Stimulated activated naive CD8-positive, alpha-beta T cell treated with anti-CD3 and anti-CD28 coated beads, Interleukin-15, Interleukin-2, amounts not matched to agents 100 ng/mL and 50 ng/mL, for 24 hours (primary cell): ENCODE measurements around the gene SUGCT.
"Not testable (repeated sequence)": the region's sequence is repeated elsewhere in the genome, so short reads cannot be mapped to it uniquely, and the experiment has no call there.

ENCODE experiments used
- H3K27ac Mint-ChIP-seq: one replicate; pipeline ENCODE4 v1.8.0; 2021; ENCODE audit warnings: mild to moderate bottlenecking, mixed read lengths
- H3K27me3 Mint-ChIP-seq: one replicate; pipeline ENCODE4 v1.8.0; 2021; ENCODE audit warnings: mixed read lengths
- H3K36me3 Mint-ChIP-seq: one replicate; pipeline ENCODE4 v1.8.0; 2021; ENCODE audit warnings: low read depth, mixed read lengths
- H3K4me1 Mint-ChIP-seq: one replicate; pipeline ENCODE4 v1.8.0; 2021; ENCODE audit warnings: low read depth, mixed read lengths
- H3K4me3 Mint-ChIP-seq: one replicate; pipeline ENCODE4 v1.8.0; 2021; ENCODE audit warnings: mild to moderate bottlenecking, mixed read lengths
- H3K9me3 Mint-ChIP-seq: one replicate; pipeline ENCODE4 v1.8.0; 2021; ENCODE audit warnings: mixed read lengths

Gene SUGCT

GRCh38 chr7:40649247-40649646 is 514.4 kb downstream of the SUGCT start:
- H3K4me3 Mint-ChIP-seq: no peak overlapping the region
- no peak overlapping the region for H3K27ac Mint-ChIP-seq
- H3K9me3 Mint-ChIP-seq: peaks cover 5% of the 10 kb centered on the region

GRCh38 chr7:40650903-40651302 is 516.1 kb downstream of the SUGCT start:
- H3K4me1 Mint-ChIP-seq, H3K36me3 Mint-ChIP-seq, H3K9me3 Mint-ChIP-seq, H3K27ac Mint-ChIP-seq, H3K4me3 Mint-ChIP-seq, H3K27me3 Mint-ChIP-seq: not testable (repeated sequence)

More at GRCh38 chr7:40649247-40649646, 514.4 kb downstream of the SUGCT start:
- no peaks in the 10 kb centered on the region for H3K36me3 Mint-ChIP-seq
- H3K4me1 Mint-ChIP-seq: peaks cover 7% of the 10 kb centered on the region
- H3K27me3 Mint-ChIP-seq: no peaks in the 10 kb centered on the region

GRCh38 chr7:40654171-40654570 is 519.4 kb downstream of the SUGCT start:
- H3K4me1 Mint-ChIP-seq: no peaks in the 10 kb centered on the region
- H3K27me3 Mint-ChIP-seq: no peaks in the 10 kb centered on the region
- no peak overlapping the region for H3K27ac Mint-ChIP-seq
- peaks cover 5% of the 10 kb centered on the region for H3K9me3 Mint-ChIP-seq
- H3K36me3 Mint-ChIP-seq: no peaks in the 10 kb centered on the region
- no peak overlapping the region for H3K4me3 Mint-ChIP-seq

GRCh38 chr7:40655426-40655825 is 520.6 kb downstream of the SUGCT start:
- Mint-ChIP-seq H3K9me3 (peaks cover 5% of the 10 kb centered on the region), H3K4me1 (no peaks in the 10 kb centered on the region), H3K27ac (no peak overlapping the region), H3K27me3 (no peaks in the 10 kb centered on the region), H3K4me3 (no peak overlapping the region), H3K36me3 (no peaks in the 10 kb centered on the region)

GRCh38 chr7:40656349-40656748 is 521.5 kb downstream of the SUGCT start:
- no peak overlapping the region for H3K4me3 Mint-ChIP-seq
- no peaks in the 10 kb centered on the region for H3K4me1 Mint-ChIP-seq
- no peak overlapping the region for H3K27ac Mint-ChIP-seq
- H3K27me3 Mint-ChIP-seq: no peaks in the 10 kb centered on the region
- H3K36me3 Mint-ChIP-seq: no peaks in the 10 kb centered on the region
- peaks cover 7% of the 10 kb centered on the region for H3K9me3 Mint-ChIP-seq

GRCh38 chr7:40658729-40659128 is 523.9 kb downstream of the SUGCT start:
- Mint-ChIP-seq H3K4me3 (no peak overlapping the region), H3K27ac (no peak overlapping the region), H3K9me3 (peaks cover 6% of the 10 kb centered on the region), H3K4me1 (no peaks in the 10 kb centered on the region), H3K27me3 (no peaks in the 10 kb centered on the region), H3K36me3 (no peaks in the 10 kb centered on the region)

- Mint-ChIP-seq H3K9me3 (peaks cover 6% of the 10 kb centered on the region), H3K27ac (no peak overlapping the region)
Observed at GRCh38 chr7:40659231-40659630, 524.4 kb downstream of the SUGCT start.

GRCh38 chr7:40673285-40673684 is 538.5 kb downstream of the SUGCT start:
- Mint-ChIP-seq H3K9me3 (no peaks in the 10 kb centered on the region), H3K27ac (peak overlapping the region; percentile 86), H3K36me3 (no peaks in the 10 kb centered on the region), H3K27me3 (peaks cover 6% of the 10 kb centered on the region), H3K4me3 (peak overlapping the region; percentile 43), H3K4me1 (peaks cover 12% of the 10 kb centered on the region)

More at GRCh38 chr7:40659231-40659630, 524.4 kb downstream of the SUGCT start:
- no peaks in the 10 kb centered on the region for H3K27me3 Mint-ChIP-seq
- no peak overlapping the region for H3K4me3 Mint-ChIP-seq
- no peaks in the 10 kb centered on the region for H3K4me1 Mint-ChIP-seq
- no peaks in the 10 kb centered on the region for H3K36me3 Mint-ChIP-seq

- Mint-ChIP-seq H3K36me3 (no peaks in the 10 kb centered on the region), H3K4me1 (peaks cover 12% of the 10 kb centered on the region), H3K4me3 (no peak overlapping the region), H3K9me3 (no peaks in the 10 kb centered on the region), H3K27me3 (peaks cover 6% of the 10 kb centered on the region), H3K27ac (no peak overlapping the region)
Observed at GRCh38 chr7:40674316-40674715, 539.5 kb downstream of the SUGCT start.

GRCh38 chr7:40675741-40676140 is 540.9 kb downstream of the SUGCT start:
- Mint-ChIP-seq H3K9me3 (no peaks in the 10 kb centered on the region), H3K36me3 (no peaks in the 10 kb centered on the region), H3K4me3 (no peak overlapping the region), H3K4me1 (peaks cover 12% of the 10 kb centered on the region), H3K27ac (no peak overlapping the region), H3K27me3 (peaks cover 6% of the 10 kb centered on the region)

GRCh38 chr7:40676221-40676620 is 541.4 kb downstream of the SUGCT start:
- H3K36me3 Mint-ChIP-seq: no peaks in the 10 kb centered on the region
- peaks cover 6% of the 10 kb centered on the region for H3K27me3 Mint-ChIP-seq
- no peak overlapping the region for H3K4me3 Mint-ChIP-seq

GRCh38 chr7:40680657-40681056 is 545.9 kb downstream of the SUGCT start:
- H3K36me3 Mint-ChIP-seq: no peaks in the 10 kb centered on the region
- no peaks in the 10 kb centered on the region for H3K27me3 Mint-ChIP-seq
- no peak overlapping the region for H3K4me3 Mint-ChIP-seq
- no peaks in the 10 kb centered on the region for H3K9me3 Mint-ChIP-seq
- H3K4me1 Mint-ChIP-seq: no peaks in the 10 kb centered on the region
- no peak overlapping the region for H3K27ac Mint-ChIP-seq

More at GRCh38 chr7:40676221-40676620, 541.4 kb downstream of the SUGCT start:
- Mint-ChIP-seq H3K4me1 (peaks cover 12% of the 10 kb centered on the region), H3K27ac (no peak overlapping the region), H3K9me3 (no peaks in the 10 kb centered on the region)

- no peaks in the 10 kb centered on the region for H3K27me3 Mint-ChIP-seq
- H3K4me1 Mint-ChIP-seq: no peaks in the 10 kb centered on the region
- no peaks in the 10 kb centered on the region for H3K36me3 Mint-ChIP-seq
- H3K4me3 Mint-ChIP-seq: no peak overlapping the region
- no peak overlapping the region for H3K27ac Mint-ChIP-seq
- H3K9me3 Mint-ChIP-seq: no peaks in the 10 kb centered on the region
Observed at GRCh38 chr7:40682696-40683095, 547.9 kb downstream of the SUGCT start.

GRCh38 chr7:40694026-40694809 is 559.4 kb downstream of the SUGCT start:
- no peak overlapping the region for H3K4me3 Mint-ChIP-seq
- H3K27me3 Mint-ChIP-seq: peaks cover 3% of the 10 kb centered on the region
- H3K27ac Mint-ChIP-seq: no peak overlapping the region
- peaks cover 4% of the 10 kb centered on the region for H3K9me3 Mint-ChIP-seq
- peaks cover 3% of the 10 kb centered on the region for H3K4me1 Mint-ChIP-seq
- H3K36me3 Mint-ChIP-seq: no peaks in the 10 kb centered on the region

GRCh38 chr7:40694991-40695390 is 560.2 kb downstream of the SUGCT start:
- H3K4me1 Mint-ChIP-seq: peaks cover 6% of the 10 kb centered on the region
- no peaks in the 10 kb centered on the region for H3K36me3 Mint-ChIP-seq

GRCh38 chr7:40697653-40698052 is 562.8 kb downstream of the SUGCT start:
- Mint-ChIP-seq H3K4me3 (no peak overlapping the region), H3K9me3 (peaks cover 4% of the 10 kb centered on the region), H3K4me1 (peaks cover 33% of the 10 kb centered on the region), H3K27me3 (peaks cover 3% of the 10 kb centered on the region), H3K27ac (no peak overlapping the region), H3K36me3 (no peaks in the 10 kb centered on the region)

More at GRCh38 chr7:40694991-40695390, 560.2 kb downstream of the SUGCT start:
- Mint-ChIP-seq H3K4me3 (no peak overlapping the region), H3K27ac (no peak overlapping the region), H3K27me3 (peaks cover 3% of the 10 kb centered on the region), H3K9me3 (peaks cover 4% of the 10 kb centered on the region)
